ENCODE measurements around the gene PCBP3. TPM values are rescaled to one million over a fixed set of nuclear protein-coding genes. Genes with fewer than 3 reads are reported as not detected.
"Not testable (repeated sequence)": the region's sequence is repeated elsewhere in the genome, so short reads cannot be mapped to it uniquely, and the experiment has no call there.

PCBP3 gene
- total RNA-seq, 1 experiment from 2014 or later = 3.7 TPM

- peaks cover 11% of the 10 kb centered on the region for H3K4me1 Mint-ChIP-seq (ENCODE audit: insufficient read depth, unreplicated experiment)
- H3K4me3 Mint-ChIP-seq (ENCODE audit: unreplicated experiment) = no peak overlapping the region
- intact Hi-C loops (cut with micrococcal nuclease) = no loop called here
- no peaks in the 10 kb centered on the region for H3K36me3 Mint-ChIP-seq (ENCODE audit: insufficient read depth, unreplicated experiment)
- H3K27ac Mint-ChIP-seq (ENCODE audit: low read depth, unreplicated experiment) = no peak overlapping the region
- DNase-seq (ENCODE audit: unreplicated experiment) = peak; percentile 80
- ChIA-PET POLR2A (no interaction called here), CTCF (interaction anchor here (0.6 to 1.8 kb wide), 2 partner anchors 10 to 128 kb away, joined by 4 to 6 read pairs; no protein-coding TSS in a partner anchor)
- BruUV-seq (replicated peaks) = no TSS peak
- TF ChIP-seq CTCF (IDR thresholded peaks at IDR 0.05; ENCODE audit: unreplicated experiment) = no peak
- H3K27me3 Mint-ChIP-seq (ENCODE audit: insufficient read depth, unreplicated experiment) = peaks cover 33% of the 10 kb centered on the region
- H3K9me3 Mint-ChIP-seq (ENCODE audit: unreplicated experiment) = peaks cover 15% of the 10 kb centered on the region
These were observed 36.3 kb upstream of the PCBP3 start for GRCh38 chr21:45607021-45607908.

GRCh38 chr21:45607909-45608295 lies 35.6 kb upstream of the PCBP3 start:
- Mint-ChIP-seq H3K27me3 (ENCODE audit: insufficient read depth, unreplicated experiment) (peaks cover 33% of the 10 kb centered on the region), H3K4me1 (ENCODE audit: insufficient read depth, unreplicated experiment) (peaks cover 16% of the 10 kb centered on the region), H3K27ac (ENCODE audit: low read depth, unreplicated experiment) (no peak overlapping the region), H3K9me3 (ENCODE audit: unreplicated experiment) (peaks cover 13% of the 10 kb centered on the region), H3K36me3 (ENCODE audit: insufficient read depth, unreplicated experiment) (no peaks in the 10 kb centered on the region), H3K4me3 (ENCODE audit: unreplicated experiment) (no peak overlapping the region)
- ChIA-PET CTCF (interaction anchor here (0.6 to 1.8 kb wide), 2 partner anchors 11 to 128 kb away, joined by 4 to 6 read pairs; no protein-coding TSS in a partner anchor), POLR2A (no interaction called here)
- DNase-seq (ENCODE audit: unreplicated experiment) = no peak
- BruUV-seq (replicated peaks) = no TSS peak
- intact Hi-C loops (cut with micrococcal nuclease) = no loop called here
- TF ChIP-seq CTCF (IDR thresholded peaks at IDR 0.05; ENCODE audit: unreplicated experiment) = no peak

- BruUV-seq (replicated peaks); H3K9me3 Mint-ChIP-seq (ENCODE audit: unreplicated experiment); intact Hi-C loops (cut with micrococcal nuclease); H3K27ac Mint-ChIP-seq (ENCODE audit: low read depth, unreplicated experiment); H3K4me3 Mint-ChIP-seq (ENCODE audit: unreplicated experiment); DNase-seq (ENCODE audit: unreplicated experiment); POLR2A ChIA-PET; H3K36me3 Mint-ChIP-seq (ENCODE audit: insufficient read depth, unreplicated experiment): not testable (repeated sequence)
- H3K27me3 Mint-ChIP-seq (ENCODE audit: insufficient read depth, unreplicated experiment) = peaks cover 23% of the 10 kb centered on the region
- CTCF ChIA-PET = interaction anchor here (1.8 kb wide), 1 partner anchor 12 kb away, joined by 6 read pairs; no protein-coding TSS in a partner anchor
- H3K4me1 Mint-ChIP-seq (ENCODE audit: insufficient read depth, unreplicated experiment) = peaks cover 16% of the 10 kb centered on the region
These were observed 34.6 kb upstream of the PCBP3 start for GRCh38 chr21:45608747-45609470.

GRCh38 chr21:45609616-45610015 lies 33.9 kb upstream of the PCBP3 start:
- H3K9me3 Mint-ChIP-seq (ENCODE audit: unreplicated experiment); POLR2A ChIA-PET; H3K36me3 Mint-ChIP-seq (ENCODE audit: insufficient read depth, unreplicated experiment); H3K4me3 Mint-ChIP-seq (ENCODE audit: unreplicated experiment); DNase-seq (ENCODE audit: unreplicated experiment); H3K27ac Mint-ChIP-seq (ENCODE audit: low read depth, unreplicated experiment); intact Hi-C loops (cut with micrococcal nuclease); CTCF ChIA-PET; BruUV-seq (replicated peaks): not testable (repeated sequence)
- peaks cover 16% of the 10 kb centered on the region for H3K27me3 Mint-ChIP-seq (ENCODE audit: insufficient read depth, unreplicated experiment)
- peaks cover 16% of the 10 kb centered on the region for H3K4me1 Mint-ChIP-seq (ENCODE audit: insufficient read depth, unreplicated experiment)

- H3K27me3 Mint-ChIP-seq (ENCODE audit: insufficient read depth, unreplicated experiment) = peaks cover 27% of the 10 kb centered on the region
- intact Hi-C loops (cut with micrococcal nuclease) = no loop called here
These were observed 32.2 kb upstream of the PCBP3 start for GRCh38 chr21:45611296-45611695.

More at GRCh38 chr21:45611296-45611695, 32.2 kb upstream of the PCBP3 start:
- H3K4me1 Mint-ChIP-seq (ENCODE audit: insufficient read depth, unreplicated experiment) = peaks cover 16% of the 10 kb centered on the region
- no peak for DNase-seq (ENCODE audit: unreplicated experiment)
- no peak overlapping the region for H3K27ac Mint-ChIP-seq (ENCODE audit: low read depth, unreplicated experiment)
- POLR2A ChIA-PET = no interaction called here
- BruUV-seq (replicated peaks) = no TSS peak
- H3K4me3 Mint-ChIP-seq (ENCODE audit: unreplicated experiment) = no peak overlapping the region
- CTCF ChIA-PET = no interaction called here
- TF ChIP-seq CTCF (IDR thresholded peaks at IDR 0.05; ENCODE audit: unreplicated experiment) = no peak
- H3K9me3 Mint-ChIP-seq (ENCODE audit: unreplicated experiment) = no peaks in the 10 kb centered on the region
- H3K36me3 Mint-ChIP-seq (ENCODE audit: insufficient read depth, unreplicated experiment) = no peaks in the 10 kb centered on the region
